ENCODE measurements around the gene QRSL1. TPM values are rescaled to one million over a fixed set of nuclear protein-coding genes. Genes with fewer than 3 reads are reported as not detected.

Gene QRSL1
- total and polyA plus RNA-seq, 2 donors: 9.4 to 12.3 TPM

GRCh38 chr6:106608080-106608668 lies 21.2 kb upstream of the QRSL1 start:
- H3K36me3 ChIP-seq (ENCODE audit: control insufficient read depth in 2 of 2, insufficient read depth in 2 of 2, low read length in 1 of 2): no peaks in the 10 kb centered on the region
- WGBS: 19% methylated on average over 2 of the region's 2 CpGs
- H3K4me3 ChIP-seq (ENCODE audit: low read length in 2 of 2): no peak overlapping the region
- H3K9me3 ChIP-seq (ENCODE audit: control insufficient read depth in 2 of 2, insufficient read depth in 1 of 2, low read length in 1 of 2): no peaks in the 10 kb centered on the region
- no peak overlapping the region for H3K27ac ChIP-seq (ENCODE audit: low read depth in 1 of 2, low read length in 1 of 2)
- no peaks in the 10 kb centered on the region for H3K27me3 ChIP-seq (ENCODE audit: control insufficient read depth in 2 of 2, insufficient read depth in 1 of 2, low read length in 1 of 2)
- DNase-seq (ENCODE audit: low read depth in 6 of 9, low spot score in 9 of 9): peak; percentile 9 to 70 (median 29)
- H3K4me1 ChIP-seq (ENCODE audit: control insufficient read depth in 2 of 2, insufficient read depth in 2 of 2, low read length in 2 of 2): no peaks in the 10 kb centered on the region

- H3K27me3 ChIP-seq (ENCODE audit: control insufficient read depth in 2 of 2, insufficient read depth in 1 of 2, low read length in 1 of 2): no peaks in the 10 kb centered on the region
- DNase-seq (ENCODE audit: low read depth in 6 of 9, low spot score in 9 of 9): peak in 2 of 9 donors; percentile 8 to 13
- H3K4me1 ChIP-seq (ENCODE audit: control insufficient read depth in 2 of 2, insufficient read depth in 2 of 2, low read length in 2 of 2): no peaks in the 10 kb centered on the region
- no peaks in the 10 kb centered on the region for H3K9me3 ChIP-seq (ENCODE audit: control insufficient read depth in 2 of 2, insufficient read depth in 1 of 2, low read length in 1 of 2)
- WGBS: 90% methylated on average over 6 of the region's 6 CpGs
- H3K36me3 ChIP-seq (ENCODE audit: control insufficient read depth in 2 of 2, insufficient read depth in 2 of 2, low read length in 1 of 2): no peaks in the 10 kb centered on the region
- H3K27ac ChIP-seq (ENCODE audit: low read depth in 1 of 2, low read length in 1 of 2): no peak overlapping the region
- H3K4me3 ChIP-seq (ENCODE audit: low read length in 2 of 2): no peak overlapping the region
These were observed 19.7 kb upstream of the QRSL1 start for GRCh38 chr6:106609699-106610098.

GRCh38 chr6:106611030-106611429 lies 18.3 kb upstream of the QRSL1 start:
- no peak for DNase-seq (ENCODE audit: low read depth in 6 of 9, low spot score in 9 of 9)
- Histone ChIP-seq H3K27ac (ENCODE audit: low read depth in 1 of 2, low read length in 1 of 2) (no peak overlapping the region), H3K4me3 (ENCODE audit: low read length in 2 of 2) (no peak overlapping the region), H3K9me3 (ENCODE audit: control insufficient read depth in 2 of 2, insufficient read depth in 1 of 2, low read length in 1 of 2) (no peaks in the 10 kb centered on the region), H3K27me3 (ENCODE audit: control insufficient read depth in 2 of 2, insufficient read depth in 1 of 2, low read length in 1 of 2) (no peaks in the 10 kb centered on the region), H3K4me1 (ENCODE audit: control insufficient read depth in 2 of 2, insufficient read depth in 2 of 2, low read length in 2 of 2) (no peaks in the 10 kb centered on the region), H3K36me3 (ENCODE audit: control insufficient read depth in 2 of 2, insufficient read depth in 2 of 2, low read length in 1 of 2) (no peaks in the 10 kb centered on the region)
- WGBS: 97% methylated on average over 2 of the region's 2 CpGs

GRCh38 chr6:106612671-106613416 lies 16.5 kb upstream of the QRSL1 start:
- Histone ChIP-seq H3K27ac (ENCODE audit: low read depth in 1 of 2, low read length in 1 of 2) (no peak overlapping the region), H3K36me3 (ENCODE audit: control insufficient read depth in 2 of 2, insufficient read depth in 2 of 2, low read length in 1 of 2) (peaks cover 0 to 3% of the 10 kb centered on the region in 2 donors), H3K4me1 (ENCODE audit: control insufficient read depth in 2 of 2, insufficient read depth in 2 of 2, low read length in 2 of 2) (no peaks in the 10 kb centered on the region), H3K4me3 (ENCODE audit: low read length in 2 of 2) (no peak overlapping the region), H3K27me3 (ENCODE audit: control insufficient read depth in 2 of 2, insufficient read depth in 1 of 2, low read length in 1 of 2) (no peaks in the 10 kb centered on the region), H3K9me3 (ENCODE audit: control insufficient read depth in 2 of 2, insufficient read depth in 1 of 2, low read length in 1 of 2) (no peaks in the 10 kb centered on the region)
- no peak for DNase-seq (ENCODE audit: low read depth in 6 of 9, low spot score in 9 of 9)
- WGBS: 97% methylated on average over 9 of the region's 9 CpGs

- peaks cover 0 to 3% of the 10 kb centered on the region in 2 donors for H3K36me3 ChIP-seq (ENCODE audit: control insufficient read depth in 2 of 2, insufficient read depth in 2 of 2, low read length in 1 of 2)
- WGBS: 97% methylated on average over 1 of the region's 1 CpG
These were observed 15.8 kb upstream of the QRSL1 start for GRCh38 chr6:106613590-106613989.

GRCh38 chr6:106614166-106614565 lies 15.2 kb upstream of the QRSL1 start:
- H3K27ac ChIP-seq (ENCODE audit: low read depth in 1 of 2, low read length in 1 of 2): no peak overlapping the region
- H3K4me3 ChIP-seq (ENCODE audit: low read length in 2 of 2): no peak overlapping the region
- H3K9me3 ChIP-seq (ENCODE audit: control insufficient read depth in 2 of 2, insufficient read depth in 1 of 2, low read length in 1 of 2): no peaks in the 10 kb centered on the region
- peaks cover 0 to 9% of the 10 kb centered on the region in 2 donors for H3K36me3 ChIP-seq (ENCODE audit: control insufficient read depth in 2 of 2, insufficient read depth in 2 of 2, low read length in 1 of 2)
- H3K27me3 ChIP-seq (ENCODE audit: control insufficient read depth in 2 of 2, insufficient read depth in 1 of 2, low read length in 1 of 2): no peaks in the 10 kb centered on the region
- 78% methylated on average over 1 of the region's 1 CpG for WGBS
- DNase-seq (ENCODE audit: low read depth in 6 of 9, low spot score in 9 of 9): no peak
- no peaks in the 10 kb centered on the region for H3K4me1 ChIP-seq (ENCODE audit: control insufficient read depth in 2 of 2, insufficient read depth in 2 of 2, low read length in 2 of 2)

More at GRCh38 chr6:106613590-106613989, 15.8 kb upstream of the QRSL1 start:
- no peak overlapping the region for H3K4me3 ChIP-seq (ENCODE audit: low read length in 2 of 2)
- H3K4me1 ChIP-seq (ENCODE audit: control insufficient read depth in 2 of 2, insufficient read depth in 2 of 2, low read length in 2 of 2): no peaks in the 10 kb centered on the region
- no peaks in the 10 kb centered on the region for H3K9me3 ChIP-seq (ENCODE audit: control insufficient read depth in 2 of 2, insufficient read depth in 1 of 2, low read length in 1 of 2)
- no peak overlapping the region for H3K27ac ChIP-seq (ENCODE audit: low read depth in 1 of 2, low read length in 1 of 2)
- H3K27me3 ChIP-seq (ENCODE audit: control insufficient read depth in 2 of 2, insufficient read depth in 1 of 2, low read length in 1 of 2): no peaks in the 10 kb centered on the region
- no peak for DNase-seq (ENCODE audit: low read depth in 6 of 9, low spot score in 9 of 9)

- Histone ChIP-seq H3K36me3 (ENCODE audit: control insufficient read depth in 2 of 2, insufficient read depth in 2 of 2, low read length in 1 of 2) (peaks cover 0 to 9% of the 10 kb centered on the region in 2 donors), H3K4me1 (ENCODE audit: control insufficient read depth in 2 of 2, insufficient read depth in 2 of 2, low read length in 2 of 2) (no peaks in the 10 kb centered on the region), H3K4me3 (ENCODE audit: low read length in 2 of 2) (no peak overlapping the region), H3K27me3 (ENCODE audit: control insufficient read depth in 2 of 2, insufficient read depth in 1 of 2, low read length in 1 of 2) (no peaks in the 10 kb centered on the region), H3K27ac (ENCODE audit: low read depth in 1 of 2, low read length in 1 of 2) (no peak overlapping the region), H3K9me3 (ENCODE audit: control insufficient read depth in 2 of 2, insufficient read depth in 1 of 2, low read length in 1 of 2) (no peaks in the 10 kb centered on the region)
- DNase-seq (ENCODE audit: low read depth in 6 of 9, low spot score in 9 of 9): no peak
- 96% methylated on average over 3 of the region's 3 CpGs for WGBS
These were observed 14.7 kb upstream of the QRSL1 start for GRCh38 chr6:106614592-106615257.

GRCh38 chr6:106617302-106617701 lies 12.1 kb upstream of the QRSL1 start:
- DNase-seq (ENCODE audit: low read depth in 6 of 9, low spot score in 9 of 9): no peak
- no peaks in the 10 kb centered on the region for H3K9me3 ChIP-seq (ENCODE audit: control insufficient read depth in 2 of 2, insufficient read depth in 1 of 2, low read length in 1 of 2)
- peaks cover 0 to 9% of the 10 kb centered on the region in 2 donors for H3K36me3 ChIP-seq (ENCODE audit: control insufficient read depth in 2 of 2, insufficient read depth in 2 of 2, low read length in 1 of 2)
- no peaks in the 10 kb centered on the region for H3K27me3 ChIP-seq (ENCODE audit: control insufficient read depth in 2 of 2, insufficient read depth in 1 of 2, low read length in 1 of 2)
- no peaks in the 10 kb centered on the region for H3K4me1 ChIP-seq (ENCODE audit: control insufficient read depth in 2 of 2, insufficient read depth in 2 of 2, low read length in 2 of 2)
- H3K4me3 ChIP-seq (ENCODE audit: low read length in 2 of 2): no peak overlapping the region
- H3K27ac ChIP-seq (ENCODE audit: low read depth in 1 of 2, low read length in 1 of 2): no peak overlapping the region

- DNase-seq (ENCODE audit: low read depth in 6 of 9, low spot score in 9 of 9): no peak
- H3K9me3 ChIP-seq (ENCODE audit: control insufficient read depth in 2 of 2, insufficient read depth in 1 of 2, low read length in 1 of 2): no peaks in the 10 kb centered on the region
- H3K4me1 ChIP-seq (ENCODE audit: control insufficient read depth in 2 of 2, insufficient read depth in 2 of 2, low read length in 2 of 2): no peaks in the 10 kb centered on the region
- H3K36me3 ChIP-seq (ENCODE audit: control insufficient read depth in 2 of 2, insufficient read depth in 2 of 2, low read length in 1 of 2): peaks cover 0 to 9% of the 10 kb centered on the region in 2 donors
- H3K27ac ChIP-seq (ENCODE audit: low read depth in 1 of 2, low read length in 1 of 2): no peak overlapping the region
- H3K27me3 ChIP-seq (ENCODE audit: control insufficient read depth in 2 of 2, insufficient read depth in 1 of 2, low read length in 1 of 2): no peaks in the 10 kb centered on the region
- 97% methylated on average over 1 of the region's 1 CpG for WGBS
- H3K4me3 ChIP-seq (ENCODE audit: low read length in 2 of 2): no peak overlapping the region
These were observed 11.5 kb upstream of the QRSL1 start for GRCh38 chr6:106617857-106618256.

Measured in thymus (tissue), 11 donors.